Activated T-helper 9 cell treated with anti-CD3 and anti-CD28 coated beads, Interleukin-2, amount 50 U/mL, for 16 hours (primary cell): ENCODE data around the gene ZCCHC7.
A peak's percentile ranks its signal among the peaks of the same experiment; 100 is the strongest.
"Not testable (repeated sequence)": the region's sequence is repeated elsewhere in the genome, so short reads cannot be mapped to it uniquely, and the experiment has no call there.

ENCODE experiments used
- DNase-seq: peaks from one replicate; pipeline ENCODE4 v3.0.0-alpha.2; 2020; ENCODE audit warnings: low read depth

The ZCCHC7 gene

DNA sequence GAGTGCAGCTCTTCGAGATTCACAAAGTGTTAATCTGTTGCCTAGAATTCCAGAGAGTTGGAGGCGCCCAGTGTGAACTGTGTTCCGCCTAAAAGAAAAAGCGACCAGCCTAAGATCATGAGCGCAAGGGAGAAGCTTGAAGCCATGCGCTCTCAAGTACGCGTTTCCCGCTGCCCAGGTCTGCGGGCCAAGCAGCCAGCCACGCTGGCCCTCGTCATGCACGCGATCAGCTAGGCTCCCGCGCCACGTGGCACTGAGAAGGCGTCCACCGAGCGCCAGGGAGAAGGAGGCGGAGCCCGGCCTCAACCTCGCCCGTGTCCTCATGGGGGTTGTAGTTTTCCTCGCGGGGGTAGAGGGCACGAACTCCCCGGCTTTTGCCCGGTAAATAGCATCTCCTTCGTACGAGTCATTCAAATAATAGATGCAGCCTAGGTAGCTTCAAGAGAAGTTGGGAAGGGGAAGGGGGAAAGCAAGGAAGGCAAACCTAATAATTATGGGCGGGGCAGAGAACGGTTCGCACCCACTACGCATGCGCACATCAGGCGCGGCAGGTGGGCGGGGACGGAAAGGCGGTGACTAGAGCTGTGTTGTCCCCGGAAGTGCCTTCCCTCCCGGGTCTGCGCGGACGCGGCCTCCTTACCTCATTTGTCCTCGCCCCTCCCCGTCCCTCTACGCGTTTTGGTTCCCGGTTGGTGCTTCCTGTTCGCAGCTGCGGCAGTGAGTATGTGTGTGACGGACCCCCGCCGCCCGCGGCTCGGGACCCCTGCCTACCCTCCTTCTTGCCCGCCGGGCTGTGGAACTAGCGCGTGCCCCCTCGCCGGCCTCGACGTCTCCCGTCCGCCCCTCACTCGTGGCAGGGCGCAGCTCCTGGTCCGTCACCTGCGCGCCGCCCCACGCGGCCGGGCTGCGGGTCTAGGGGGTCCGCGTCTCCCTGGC is at the start of gene ZCCHC7:
Gene ZCCHC7, plus strand, starts transcription at position 668 of the 936 bp plus-strand sequence.
- peak; percentile 96 for DNase-seq

DNA sequence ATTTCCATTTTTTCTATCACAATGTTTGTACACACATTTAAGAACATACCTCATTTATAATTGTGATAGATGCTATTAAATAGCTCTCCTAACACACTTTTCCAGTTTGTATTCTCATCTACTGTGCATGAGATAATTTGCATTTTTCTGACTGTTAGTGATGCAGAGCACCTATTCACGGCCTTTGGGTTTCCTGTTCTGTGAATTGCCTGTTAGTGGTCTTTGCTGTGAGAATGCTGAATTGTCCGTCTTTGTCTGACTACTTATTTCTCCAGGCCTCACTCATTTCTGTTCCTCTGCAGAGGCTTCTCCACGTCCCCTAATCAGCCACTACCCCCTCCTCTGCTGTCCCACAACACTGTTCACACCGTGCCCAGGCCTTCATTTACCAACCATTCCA is 45.6 kb upstream of the ZCCHC7 start:
- DNase-seq = not testable (repeated sequence)

GRCh38 chr9:37079370-37080164 is 40.8 kb upstream of the ZCCHC7 start:
- peak; percentile 87 for DNase-seq

- DNase-seq = not testable (repeated sequence)
Measured at GRCh38 chr9:37080165-37080628, 40.2 kb upstream of the ZCCHC7 start.

GRCh38 chr9:37081507-37081906 is 38.9 kb upstream of the ZCCHC7 start:
- not testable (repeated sequence) for DNase-seq

DNA sequence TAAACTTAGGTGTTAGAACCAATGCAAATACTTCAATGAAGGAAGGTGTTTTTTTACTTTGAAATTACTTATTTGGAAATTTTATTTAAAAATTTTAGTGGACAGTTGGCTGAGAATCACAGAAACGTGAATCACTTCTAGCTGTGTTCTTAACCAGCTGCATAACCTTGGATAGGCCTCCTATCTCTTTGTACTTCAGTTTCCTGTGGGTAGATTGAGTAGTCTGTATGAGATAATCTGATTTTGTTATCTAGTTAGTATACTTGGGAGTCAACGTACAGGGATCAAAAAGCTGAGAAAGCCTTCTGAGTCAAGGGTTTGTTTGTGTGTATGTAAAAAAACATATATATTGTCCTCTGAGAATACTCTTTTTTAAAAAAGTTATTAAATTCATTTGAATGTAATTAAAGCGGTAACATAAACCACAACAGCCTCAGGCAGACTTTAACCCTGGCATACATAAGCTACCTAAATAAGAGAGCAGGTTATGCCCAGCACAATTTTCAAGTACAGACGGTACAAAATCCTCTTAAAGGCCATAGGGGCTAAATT is 38.1 kb upstream of the ZCCHC7 start:
- no peak for DNase-seq

GRCh38 chr9:37083654-37084053 is 36.7 kb upstream of the ZCCHC7 start:
- DNase-seq = no peak

GRCh38 chr9:37085233-37085632 is 35.1 kb upstream of the ZCCHC7 start:
- DNase-seq = no peak

DNA sequence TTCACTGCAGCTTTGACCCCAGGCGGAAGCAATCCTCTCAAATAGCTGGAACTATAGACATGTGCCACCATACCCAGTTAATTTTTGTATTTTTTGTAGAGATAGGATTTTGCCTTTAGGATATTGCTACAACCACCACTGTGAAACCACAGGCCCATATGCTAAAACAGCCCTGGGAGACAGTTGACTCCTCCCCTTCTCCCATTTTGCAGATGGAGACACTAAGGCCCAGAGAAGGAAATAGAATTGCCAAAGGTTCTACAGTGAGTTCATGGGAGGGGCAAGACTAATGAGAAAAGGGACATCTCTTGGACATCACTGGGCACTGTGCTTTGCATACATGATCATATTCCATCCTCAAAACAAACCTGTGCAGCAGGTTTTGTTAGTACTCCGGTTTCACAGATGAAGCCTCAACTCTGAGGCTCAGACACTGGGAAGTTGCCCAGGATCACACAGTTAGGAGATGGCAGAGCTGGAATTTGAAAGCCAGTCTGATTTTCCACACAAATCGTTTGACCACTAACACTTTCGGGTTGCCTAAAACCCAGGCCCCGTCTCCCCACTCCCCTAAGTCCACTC is 27.6 kb upstream of the ZCCHC7 start:
- not testable (repeated sequence) for DNase-seq

GRCh38 chr9:37094751-37095150 is 25.6 kb upstream of the ZCCHC7 start:
- DNase-seq = no peak

DNA sequence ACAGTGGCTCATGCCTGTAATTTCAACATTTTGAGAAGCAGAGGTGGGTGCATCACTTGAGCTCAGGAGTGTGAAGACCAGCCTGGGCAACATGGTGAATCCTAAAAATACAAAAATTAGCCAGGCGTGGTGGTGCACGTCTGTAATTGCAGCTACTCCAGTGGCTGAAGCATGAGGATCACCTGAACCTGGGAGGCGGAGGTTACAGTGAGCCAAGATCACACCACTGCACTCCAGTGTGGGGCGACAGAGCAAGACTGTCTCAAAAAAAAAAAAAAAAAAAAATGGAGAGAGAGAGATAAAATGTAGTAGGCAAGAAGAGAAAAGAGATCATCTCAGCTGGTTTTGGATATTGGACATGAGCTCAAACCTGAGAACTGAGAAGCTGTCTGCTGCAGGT is 23.7 kb upstream of the ZCCHC7 start:
- no peak for DNase-seq

DNA sequence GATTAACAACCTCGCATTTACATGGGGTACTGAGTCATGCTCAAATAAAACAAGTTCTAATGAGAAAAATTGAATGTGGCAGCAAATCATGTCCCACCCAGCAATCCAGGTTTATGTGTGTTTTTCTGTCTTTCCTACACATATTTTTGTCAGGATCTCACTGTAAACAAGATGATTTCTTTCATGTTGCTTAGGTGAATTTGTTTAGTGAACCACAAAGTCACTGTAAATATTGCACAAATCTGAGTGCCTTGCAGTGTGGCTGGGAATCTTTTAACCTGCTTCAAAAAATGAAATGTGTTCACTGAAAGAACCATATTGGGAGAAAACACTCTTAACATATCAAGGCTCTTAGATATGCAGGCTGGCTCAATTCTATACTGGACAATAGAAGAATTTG is 23.1 kb upstream of the ZCCHC7 start:
- DNase-seq = no peak

DNA sequence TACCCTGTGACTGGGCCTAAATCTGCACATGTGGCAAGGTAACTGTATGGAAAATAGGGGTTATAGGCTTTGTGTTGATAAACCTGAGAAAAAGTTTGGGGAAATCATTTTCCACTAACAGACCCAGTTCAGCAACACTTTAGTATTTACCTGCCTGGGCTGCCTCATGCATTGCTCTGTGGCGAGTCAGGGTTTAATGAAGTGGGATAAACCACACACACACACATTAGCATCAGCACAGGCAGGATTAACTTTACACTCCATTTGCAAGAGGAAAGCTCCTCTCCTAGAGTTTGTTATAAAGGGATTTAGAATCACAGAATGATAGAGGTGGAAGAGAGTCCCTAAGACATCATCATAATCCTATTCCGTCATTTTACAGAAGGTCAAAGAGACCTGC is 20.0 kb upstream of the ZCCHC7 start:
- no peak for DNase-seq

DNA sequence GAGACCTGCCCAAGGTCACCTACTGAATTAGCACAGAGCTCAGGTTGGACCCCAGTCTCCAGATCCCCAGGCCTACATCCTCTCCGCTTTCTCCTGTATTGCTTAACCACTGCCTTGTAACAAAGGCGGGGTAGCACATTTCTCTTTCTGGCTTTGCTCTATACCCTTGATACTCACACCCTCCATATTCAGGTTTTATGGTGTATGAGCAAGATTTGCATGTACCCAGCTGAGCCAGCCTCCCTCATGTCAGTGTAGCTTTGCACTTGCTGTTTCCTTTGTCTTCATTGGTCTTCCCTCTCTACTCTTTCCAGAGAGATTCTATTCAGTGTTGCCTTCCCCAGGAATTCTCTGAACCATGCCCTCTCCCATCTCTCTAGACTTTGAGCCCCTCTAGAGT is 19.6 kb upstream of the ZCCHC7 start:
- DNase-seq = no peak

GRCh38 chr9:37102486-37102885 is 17.9 kb upstream of the ZCCHC7 start:
- DNase-seq = no peak

DNA sequence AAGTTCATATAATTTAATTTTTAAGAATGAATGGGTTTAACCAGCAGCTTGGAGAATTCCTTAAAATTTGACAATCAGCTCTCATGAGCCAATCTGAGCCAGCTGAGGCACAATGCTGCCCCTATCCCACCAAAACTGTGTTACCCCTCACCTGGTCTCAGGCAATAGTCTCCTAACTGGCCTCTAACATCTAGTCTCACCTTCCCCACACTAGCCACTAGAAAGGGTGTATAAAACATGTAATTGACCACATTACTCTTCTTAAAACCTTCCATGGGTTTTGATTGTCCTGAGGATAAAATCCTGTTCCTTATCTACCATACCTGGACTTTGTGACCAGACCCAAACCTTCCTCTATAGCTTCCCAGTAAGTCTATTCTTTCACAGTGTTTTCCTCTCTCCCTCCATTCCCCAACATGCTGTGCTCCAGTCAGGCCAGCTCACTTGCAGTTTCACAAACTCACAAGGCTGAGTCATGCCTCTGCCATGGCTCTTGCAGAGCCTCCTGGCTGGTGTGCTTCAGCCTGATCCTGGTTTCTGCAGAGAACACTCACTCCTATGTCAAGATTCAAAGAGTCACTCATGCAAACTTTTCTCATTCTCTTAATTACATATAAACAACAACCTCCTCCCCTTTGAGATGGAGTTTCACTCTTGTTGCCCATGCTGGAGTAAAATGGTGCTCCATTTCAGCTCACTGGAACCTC is 16.0 kb upstream of the ZCCHC7 start:
- DNase-seq = no peak

GRCh38 chr9:37105234-37105633 is 15.1 kb upstream of the ZCCHC7 start:
- no peak for DNase-seq

DNA sequence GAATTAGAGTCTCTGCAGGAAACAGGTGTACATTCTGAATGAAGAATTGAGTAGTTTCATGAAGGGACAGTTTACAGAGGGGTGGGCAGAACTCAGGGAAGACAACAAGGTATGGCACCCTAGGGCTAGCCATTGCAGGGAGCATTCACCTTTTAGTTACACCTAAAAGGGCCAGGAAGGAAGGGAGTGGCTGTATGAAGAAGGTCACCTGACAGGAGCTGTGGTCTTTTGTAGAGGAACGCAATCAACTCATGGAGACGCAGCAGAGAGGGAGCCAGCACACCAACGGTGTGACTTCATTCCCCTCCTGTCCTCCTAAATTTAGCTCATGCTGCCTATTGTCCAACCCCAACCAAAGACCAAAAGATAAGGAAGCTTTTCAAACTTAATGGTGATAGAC is 12.7 kb upstream of the ZCCHC7 start:
- no peak for DNase-seq

DNA sequence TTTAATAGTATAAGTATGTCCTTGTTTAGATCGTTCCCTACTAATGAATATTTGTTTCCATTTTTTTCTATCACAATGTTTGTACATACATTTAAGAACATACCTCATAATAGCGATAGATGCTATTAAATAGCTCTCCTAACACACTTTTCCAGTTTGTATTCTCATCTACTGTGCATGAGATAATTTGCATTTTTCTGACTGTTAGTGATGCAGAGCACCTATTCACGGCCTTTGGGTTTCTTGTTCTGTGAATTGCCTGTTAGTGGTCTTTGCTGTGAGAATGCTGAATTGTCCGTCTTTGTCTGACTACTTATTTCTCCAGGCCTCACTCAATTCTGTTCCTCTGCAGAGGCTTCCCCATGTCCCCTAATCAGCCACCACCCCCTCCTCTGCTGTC is 5.9 kb upstream of the ZCCHC7 start:
- not testable (repeated sequence) for DNase-seq

- DNase-seq = no peak
Measured at GRCh38 chr9:37117956-37118355, 2.4 kb upstream of the ZCCHC7 start.

GRCh38 chr9:37119360-37119759 is 1.0 kb upstream of the ZCCHC7 start:
- no peak for DNase-seq
